Liver (tissue), 9 donors: ENCODE data around the gene LCORL. TPM values are rescaled to one million over a fixed set of nuclear protein-coding genes. Genes with fewer than 3 reads are reported as not detected.

Experiments
- DNase-seq: peaks from one replicate; pipeline ENCODE4 v3.0.0-alpha.2; 2017; ENCODE audit warnings: low spot score
- H3K27ac ChIP-seq, 2 donors: one replicate each; pipeline ENCODE4 v1.7.0; 2013; ENCODE audit warnings: inconsistent platforms in 2 of 2, low read length in 2 of 2, control low read depth in 1 of 2, low read depth in 1 of 2, mild to moderate bottlenecking in 1 of 2
- H3K27me3 ChIP-seq, 4 donors: one replicate each; pipeline versions ENCODE4 v1.6.1 to v1.7.0; 2013; ENCODE audit warnings: low read length in 3 of 4, inconsistent platforms in 1 of 4, mild to moderate bottlenecking in 1 of 4, moderate library complexity in 1 of 4; ENCODE audit not compliant: control insufficient read depth in 4 of 4, insufficient read depth in 4 of 4
- H3K36me3 ChIP-seq, 4 donors: one replicate each; pipeline versions ENCODE4 v1.6.1 to v1.7.0; 2013; ENCODE audit warnings: low read length in 3 of 4, mild to moderate bottlenecking in 3 of 4, low read depth in 1 of 4, moderate library complexity in 1 of 4; ENCODE audit not compliant: control insufficient read depth in 4 of 4, insufficient read depth in 3 of 4
- H3K4me1 ChIP-seq, 4 donors: one replicate each; pipeline versions ENCODE4 v1.6.1 to v1.7.0; 2013; ENCODE audit warnings: low read length in 3 of 4, mild to moderate bottlenecking in 3 of 4, moderate library complexity in 1 of 4; ENCODE audit not compliant: control insufficient read depth in 4 of 4, insufficient read depth in 4 of 4
- H3K4me3 ChIP-seq, 3 donors: one replicate each; pipeline versions ENCODE4 v1.6.1 to v1.7.0; 2013; ENCODE audit warnings: low read length in 3 of 3, control low read depth in 1 of 3, low read depth in 1 of 3, mild to moderate bottlenecking in 1 of 3
- H3K9ac ChIP-seq, 2 donors: one replicate each; pipeline ENCODE4 v1.7.0; 2013; ENCODE audit warnings: low read length in 2 of 2, mild to moderate bottlenecking in 2 of 2, moderate library complexity in 2 of 2, control low read depth in 1 of 2, low read depth in 1 of 2
- H3K9me3 ChIP-seq, 4 donors: one replicate each; pipeline versions ENCODE4 v1.6.1 to v1.7.0; 2013; ENCODE audit warnings: low read length in 3 of 4; ENCODE audit not compliant: control insufficient read depth in 4 of 4
- EGR1 ChIP-seq, 2 donors: IDR thresholded peaks; 2 replicates each; pipeline ENCODE4 v1.6.1; 2016 to 2018; ENCODE audit warnings: antibody characterized with exemption in 2 of 2, low read depth in 2 of 2
- FOXA1 ChIP-seq: IDR thresholded peaks from 2 replicates; pipeline ENCODE4 v1.6.1; 2016; ENCODE audit warnings: antibody characterized with exemption
- FOXA2 ChIP-seq: IDR thresholded peaks from 2 replicates; pipeline ENCODE4 v1.6.1; 2016; ENCODE audit warnings: antibody characterized with exemption
- HNF4A ChIP-seq, 2 donors: conservative IDR thresholded peaks; 2 replicates each; pipeline ENCODE4 v1.6.1; 2016; ENCODE audit warnings: antibody characterized with exemption in 2 of 2, mild to moderate bottlenecking in 2 of 2
- HNF4G ChIP-seq: IDR thresholded peaks from 2 replicates; pipeline ENCODE4 v1.6.1; 2016; ENCODE audit warnings: antibody characterized with exemption
- JUND ChIP-seq, 2 donors: IDR thresholded peaks; 2 replicates each; pipeline ENCODE4 v1.6.1; 2016; ENCODE audit warnings: antibody characterized with exemption in 2 of 2
- NR2F2 ChIP-seq: IDR thresholded peaks from 2 replicates; pipeline ENCODE4 v1.6.1; 2016; ENCODE audit warnings: antibody characterized with exemption
- RAD21 ChIP-seq, 2 donors: IDR thresholded peaks; 2 replicates each; pipeline ENCODE4 v1.6.1; 2016; ENCODE audit warnings: antibody characterized with exemption in 2 of 2, mild to moderate bottlenecking in 2 of 2
- RXRA ChIP-seq, 2 donors: IDR thresholded peaks; 2 replicates each; pipeline ENCODE4 v1.6.1; 2017 to 2018; ENCODE audit warnings: antibody characterized with exemption in 2 of 2, mild to moderate bottlenecking in 1 of 2
- SP1 ChIP-seq: IDR thresholded peaks from 2 replicates; pipeline ENCODE4 v1.6.1; 2018; ENCODE audit warnings: antibody characterized with exemption, mild to moderate bottlenecking
- WGBS: extraction: QIAGEN DNeasy Blood & Tissue Kit; methylation state at CpG from one replicate; pipeline ENCODE4 v1.1.7; 2013; 5-methylcytosine and 5-hydroxymethylcytosine counted together
- polyA plus RNA-seq, 2 donors: library from polyadenylated mRNA; stranded (reverse) in 1 of 2; unstranded in 1 of 2; fragments of 200-250 nt in 1 of 2; fragments of >200 nt in 1 of 2; fragmentation: Nextera tagmentation in 1 of 2; extraction: Ambion mirVana in 1 of 2; gene quantifications; one replicate each; pipeline versions ENCODE4 v1.2.1 to v1.2.3, GENCODE V29; 2013 to 2015
- total RNA-seq, 2 donors: library from RNA; depleted of rRNA; stranded (reverse); fragments of >200 nt; gene quantifications; one replicate each; pipeline ENCODE4 v1.2.3, GENCODE V29; 2014
- TF ChIP-seq, protein P1 (sequence below): IDR thresholded peaks from 2 replicates; pipeline ENCODE4 v1.6.1; 2016; ENCODE audit warnings: antibody characterized with exemption, mild to moderate bottlenecking
- TF ChIP-seq, protein P2 (sequence below): fragments of 150-350 bp; IDR thresholded peaks from 2 replicates; pipeline ENCODE4 v1.5.1; 2017; ENCODE audit warnings: improper control_type of control experiment, low read depth, low read length; ENCODE audit not compliant: missing input control
- TF ChIP-seq, protein P3 (sequence below): IDR thresholded peaks from 2 replicates; pipeline ENCODE4 v1.6.1; 2016; ENCODE audit warnings: antibody characterized with exemption
- TF ChIP-seq, protein P4 (sequence below): IDR thresholded peaks from 2 replicates; pipeline ENCODE4 v1.6.1; 2016; ENCODE audit warnings: antibody characterized with exemption
- donor health status: healthy.
- donor health status: healthy.
- donor health status: healthy.
- donor health status: healthy.
- donor health status: healthy.

The LCORL gene
- total and polyA plus RNA-seq, 4 donors = 2.1 to 12.0 (median 6.5) TPM

DNA sequence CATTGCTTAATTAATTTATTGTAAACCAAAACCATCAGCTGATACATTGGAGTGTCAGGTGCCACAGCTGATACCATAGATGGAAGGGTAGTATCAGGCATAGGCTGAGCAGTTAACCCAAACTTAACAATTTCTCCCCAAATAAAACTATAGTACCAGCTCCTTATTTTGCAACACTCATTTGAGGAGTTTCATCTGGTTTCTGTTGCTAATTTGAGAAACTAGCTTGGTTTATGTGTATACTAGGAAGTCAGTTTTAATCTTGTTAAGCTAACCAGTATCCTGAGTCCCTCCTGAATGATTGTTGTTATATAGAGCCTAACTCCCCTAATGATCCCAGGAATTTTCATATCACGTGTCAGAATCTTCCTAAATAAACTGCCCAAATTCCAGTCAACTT, 223.7 kb downstream of the LCORL start:
- H3K4me1 ChIP-seq = no peaks in the 10 kb centered on the region
- H3K36me3 ChIP-seq = peaks cover 0 to 13% (median 4%) of the 10 kb centered on the region in 4 donors
- H3K9me3 ChIP-seq = no peaks in the 10 kb centered on the region
- H3K27ac ChIP-seq = no peak overlapping the region
- no peaks in the 10 kb centered on the region for H3K27me3 ChIP-seq
- TF ChIP-seq, protein P1, sequence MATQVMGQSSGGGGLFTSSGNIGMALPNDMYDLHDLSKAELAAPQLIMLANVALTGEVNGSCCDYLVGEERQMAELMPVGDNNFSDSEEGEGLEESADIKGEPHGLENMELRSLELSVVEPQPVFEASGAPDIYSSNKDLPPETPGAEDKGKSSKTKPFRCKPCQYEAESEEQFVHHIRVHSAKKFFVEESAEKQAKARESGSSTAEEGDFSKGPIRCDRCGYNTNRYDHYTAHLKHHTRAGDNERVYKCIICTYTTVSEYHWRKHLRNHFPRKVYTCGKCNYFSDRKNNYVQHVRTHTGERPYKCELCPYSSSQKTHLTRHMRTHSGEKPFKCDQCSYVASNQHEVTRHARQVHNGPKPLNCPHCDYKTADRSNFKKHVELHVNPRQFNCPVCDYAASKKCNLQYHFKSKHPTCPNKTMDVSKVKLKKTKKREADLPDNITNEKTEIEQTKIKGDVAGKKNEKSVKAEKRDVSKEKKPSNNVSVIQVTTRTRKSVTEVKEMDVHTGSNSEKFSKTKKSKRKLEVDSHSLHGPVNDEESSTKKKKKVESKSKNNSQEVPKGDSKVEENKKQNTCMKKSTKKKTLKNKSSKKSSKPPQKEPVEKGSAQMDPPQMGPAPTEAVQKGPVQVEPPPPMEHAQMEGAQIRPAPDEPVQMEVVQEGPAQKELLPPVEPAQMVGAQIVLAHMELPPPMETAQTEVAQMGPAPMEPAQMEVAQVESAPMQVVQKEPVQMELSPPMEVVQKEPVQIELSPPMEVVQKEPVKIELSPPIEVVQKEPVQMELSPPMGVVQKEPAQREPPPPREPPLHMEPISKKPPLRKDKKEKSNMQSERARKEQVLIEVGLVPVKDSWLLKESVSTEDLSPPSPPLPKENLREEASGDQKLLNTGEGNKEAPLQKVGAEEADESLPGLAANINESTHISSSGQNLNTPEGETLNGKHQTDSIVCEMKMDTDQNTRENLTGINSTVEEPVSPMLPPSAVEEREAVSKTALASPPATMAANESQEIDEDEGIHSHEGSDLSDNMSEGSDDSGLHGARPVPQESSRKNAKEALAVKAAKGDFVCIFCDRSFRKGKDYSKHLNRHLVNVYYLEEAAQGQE = no peak
- TF ChIP-seq RAD21 (IDR thresholded peaks at IDR 0.05) = no peak
- TF ChIP-seq EGR1 (IDR thresholded peaks at IDR 0.05; ENCODE audit: low read depth in 2 of 2) = no peak
- TF ChIP-seq FOXA1 = no peak
- TF ChIP-seq, protein P2, sequence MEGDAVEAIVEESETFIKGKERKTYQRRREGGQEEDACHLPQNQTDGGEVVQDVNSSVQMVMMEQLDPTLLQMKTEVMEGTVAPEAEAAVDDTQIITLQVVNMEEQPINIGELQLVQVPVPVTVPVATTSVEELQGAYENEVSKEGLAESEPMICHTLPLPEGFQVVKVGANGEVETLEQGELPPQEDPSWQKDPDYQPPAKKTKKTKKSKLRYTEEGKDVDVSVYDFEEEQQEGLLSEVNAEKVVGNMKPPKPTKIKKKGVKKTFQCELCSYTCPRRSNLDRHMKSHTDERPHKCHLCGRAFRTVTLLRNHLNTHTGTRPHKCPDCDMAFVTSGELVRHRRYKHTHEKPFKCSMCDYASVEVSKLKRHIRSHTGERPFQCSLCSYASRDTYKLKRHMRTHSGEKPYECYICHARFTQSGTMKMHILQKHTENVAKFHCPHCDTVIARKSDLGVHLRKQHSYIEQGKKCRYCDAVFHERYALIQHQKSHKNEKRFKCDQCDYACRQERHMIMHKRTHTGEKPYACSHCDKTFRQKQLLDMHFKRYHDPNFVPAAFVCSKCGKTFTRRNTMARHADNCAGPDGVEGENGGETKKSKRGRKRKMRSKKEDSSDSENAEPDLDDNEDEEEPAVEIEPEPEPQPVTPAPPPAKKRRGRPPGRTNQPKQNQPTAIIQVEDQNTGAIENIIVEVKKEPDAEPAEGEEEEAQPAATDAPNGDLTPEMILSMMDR = no peak
- no peak for TF ChIP-seq JUND (IDR thresholded peaks at IDR 0.05)
- TF ChIP-seq NR2F2 = no peak
- TF ChIP-seq, protein P3, sequence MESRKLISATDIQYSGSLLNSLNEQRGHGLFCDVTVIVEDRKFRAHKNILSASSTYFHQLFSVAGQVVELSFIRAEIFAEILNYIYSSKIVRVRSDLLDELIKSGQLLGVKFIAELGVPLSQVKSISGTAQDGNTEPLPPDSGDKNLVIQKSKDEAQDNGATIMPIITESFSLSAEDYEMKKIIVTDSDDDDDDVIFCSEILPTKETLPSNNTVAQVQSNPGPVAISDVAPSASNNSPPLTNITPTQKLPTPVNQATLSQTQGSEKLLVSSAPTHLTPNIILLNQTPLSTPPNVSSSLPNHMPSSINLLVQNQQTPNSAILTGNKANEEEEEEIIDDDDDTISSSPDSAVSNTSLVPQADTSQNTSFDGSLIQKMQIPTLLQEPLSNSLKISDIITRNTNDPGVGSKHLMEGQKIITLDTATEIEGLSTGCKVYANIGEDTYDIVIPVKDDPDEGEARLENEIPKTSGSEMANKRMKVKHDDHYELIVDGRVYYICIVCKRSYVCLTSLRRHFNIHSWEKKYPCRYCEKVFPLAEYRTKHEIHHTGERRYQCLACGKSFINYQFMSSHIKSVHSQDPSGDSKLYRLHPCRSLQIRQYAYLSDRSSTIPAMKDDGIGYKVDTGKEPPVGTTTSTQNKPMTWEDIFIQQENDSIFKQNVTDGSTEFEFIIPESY = no peak
- no peak overlapping the region for H3K9ac ChIP-seq
- 99% methylated on average over 1 of the region's 1 CpG for WGBS
- DNase-seq = no peak
- H3K4me3 ChIP-seq = no peak overlapping the region

DNA sequence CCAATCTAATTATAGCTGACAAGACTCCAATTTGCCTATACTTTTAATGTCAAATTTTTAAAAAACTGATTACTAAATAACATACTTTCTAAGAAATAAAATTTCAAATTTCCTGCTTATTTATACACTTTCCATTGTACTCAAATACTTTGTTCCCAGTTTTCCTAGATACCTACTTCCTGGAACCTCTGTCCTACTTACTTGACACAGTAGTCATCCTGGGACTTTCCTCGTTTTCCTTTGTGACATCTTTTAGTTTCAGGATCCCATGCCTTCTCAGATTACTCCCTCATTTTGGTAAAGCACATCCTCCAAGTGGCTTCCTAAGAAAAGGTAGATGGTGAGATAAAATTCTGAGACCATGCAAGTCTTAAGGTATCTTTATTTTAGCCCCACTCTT, 226.8 kb downstream of the LCORL start:
- no peak overlapping the region for H3K9ac ChIP-seq
- no peaks in the 10 kb centered on the region for H3K27me3 ChIP-seq
- H3K4me3 ChIP-seq = no peak overlapping the region
- peaks cover 0 to 4% (median 2%) of the 10 kb centered on the region in 4 donors for H3K36me3 ChIP-seq
- TF ChIP-seq RXRA (IDR thresholded peaks at IDR 0.05) (no peak), RAD21 (IDR thresholded peaks at IDR 0.05) (no peak), FOXA1 (no peak), SP1 (no peak), EGR1 (IDR thresholded peaks at IDR 0.05; ENCODE audit: low read depth in 2 of 2) (no peak), HNF4A (conservative IDR thresholded peaks at IDR 0.05) (no peak), HNF4G (no peak), NR2F2 (no peak), FOXA2 (no peak), JUND (IDR thresholded peaks at IDR 0.05) (no peak)
- TF ChIP-seq, protein P1 = no peak
- TF ChIP-seq, protein P2 = no peak
- TF ChIP-seq, protein P4, sequence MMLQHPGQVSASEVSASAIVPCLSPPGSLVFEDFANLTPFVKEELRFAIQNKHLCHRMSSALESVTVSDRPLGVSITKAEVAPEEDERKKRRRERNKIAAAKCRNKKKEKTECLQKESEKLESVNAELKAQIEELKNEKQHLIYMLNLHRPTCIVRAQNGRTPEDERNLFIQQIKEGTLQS = no peak
- TF ChIP-seq, protein P3 = no peak
- H3K4me1 ChIP-seq = no peaks in the 10 kb centered on the region
- DNase-seq = no peak
- 78% methylated on average over 1 of the region's 1 CpG for WGBS
- H3K9me3 ChIP-seq = no peaks in the 10 kb centered on the region
- H3K27ac ChIP-seq = no peak overlapping the region
